Osteoblast (primary cell): Measurements from ENCODE around the gene DOCK1. TPM values are rescaled to one million over a fixed set of nuclear protein-coding genes. Genes with fewer than 3 reads are reported as not detected.

Source experiments
- DNase-seq: peaks from one replicate; pipeline ENCODE4 v3.0.0; 2011; ENCODE audit warnings: low spot score, mixed read lengths; ENCODE audit not compliant: insufficient read length; ENCODE audit errors: missing footprints
- H2AFZ ChIP-seq: 2 replicates; pipeline ENCODE4 v1.6.0; 2011; ENCODE audit warnings: mild to moderate bottlenecking, low read length
- H3K27ac ChIP-seq: 2 replicates; pipeline ENCODE4 v1.5.1; 2011; ENCODE audit warnings: mild to moderate bottlenecking, low read depth, low read length, moderate library complexity
- H3K27me3 ChIP-seq: 2 replicates; pipeline ENCODE4 v1.6.0; 2012; ENCODE audit warnings: mild to moderate bottlenecking, control low read depth, inconsistent platforms, low read length, moderate library complexity; ENCODE audit not compliant: insufficient read depth
- H3K36me3 ChIP-seq: 2 replicates; pipeline ENCODE4 v1.5.1; 2011; ENCODE audit warnings: mild to moderate bottlenecking, low read length, control low read depth, moderate library complexity; ENCODE audit not compliant: insufficient read depth
- H3K4me1 ChIP-seq: 2 replicates; pipeline ENCODE4 v1.5.1; 2011; ENCODE audit warnings: mild to moderate bottlenecking, low read length, control low read depth, moderate library complexity; ENCODE audit not compliant: insufficient read depth
- H3K4me2 ChIP-seq: 2 replicates; pipeline ENCODE4 v1.6.0; 2011; ENCODE audit warnings: mild to moderate bottlenecking, low read length; ENCODE audit not compliant: insufficient read depth
- H3K4me3 ChIP-seq: fragments of 200-600 bp; sonication (generic); 3 replicates; pipeline ENCODE4 v1.5.1; 2012; ENCODE audit warnings: mild to moderate bottlenecking, low read length, inconsistent platforms; ENCODE audit not compliant: insufficient read depth
- H3K79me2 ChIP-seq: 2 replicates; pipeline ENCODE4 v1.6.0; 2012; ENCODE audit warnings: mild to moderate bottlenecking, low read length, control low read depth, inconsistent platforms; ENCODE audit not compliant: insufficient read depth
- H3K9me3 ChIP-seq: 2 replicates; pipeline ENCODE4 v1.5.1; 2011; ENCODE audit warnings: low read depth, low read length, control low read depth
- H4K20me1 ChIP-seq: 2 replicates; pipeline ENCODE4 v1.6.0; 2012; ENCODE audit warnings: mild to moderate bottlenecking, low read length, control low read depth; ENCODE audit not compliant: insufficient read depth
- CTCF ChIP-seq: IDR thresholded peaks from 2 replicates; pipeline ENCODE4 v1.5.1; 2011; ENCODE audit warnings: mild to moderate bottlenecking, low read depth, low read length, moderate library complexity; ENCODE audit errors: extremely low read depth
- total RNA-seq: library from RNA; depleted of rRNA; stranded (reverse); fragments of >200 nt; gene quantifications from 2 replicates; pipeline ENCODE4 v1.2.3, GENCODE V29; 2012

Gene DOCK1
- total RNA-seq, 1 donor = 80.3 TPM

DNA sequence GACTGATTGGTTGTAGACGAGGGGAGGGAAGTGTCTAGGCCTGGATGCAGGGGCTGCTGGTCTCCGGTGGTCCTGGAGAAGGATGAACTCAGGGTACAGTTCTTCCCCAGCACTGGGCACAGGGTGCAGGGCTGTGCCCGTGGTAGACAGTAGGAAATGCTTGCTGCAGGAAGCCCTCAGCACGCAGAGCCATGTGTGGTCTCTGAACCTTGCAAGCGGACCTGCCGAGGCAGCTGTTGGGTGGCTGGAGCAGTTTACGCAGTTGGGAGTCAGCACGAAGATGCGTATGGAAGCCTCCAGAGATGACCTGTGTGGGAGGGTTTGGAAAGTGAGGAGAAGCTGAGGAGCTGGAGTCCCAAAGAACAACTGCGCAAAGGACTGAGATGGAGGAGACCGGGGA, 39.0 kb downstream of the DOCK1 start:
- no peak overlapping the region for H2AFZ ChIP-seq
- H3K4me2 ChIP-seq = no peak overlapping the region
- no peaks in the 10 kb centered on the region for H3K27me3 ChIP-seq
- no peaks in the 10 kb centered on the region for H3K36me3 ChIP-seq
- H3K4me3 ChIP-seq = no peak overlapping the region
- H3K27ac ChIP-seq = no peak overlapping the region
- H4K20me1 ChIP-seq = peaks cover 54% of the 10 kb centered on the region
- H3K9me3 ChIP-seq = no peaks in the 10 kb centered on the region
- DNase-seq = no peak
- TF ChIP-seq CTCF = no peak
- H3K4me1 ChIP-seq = no peaks in the 10 kb centered on the region
- peaks cover 90% of the 10 kb centered on the region for H3K79me2 ChIP-seq

- Histone ChIP-seq H3K4me2 (no peak overlapping the region), H3K9me3 (no peaks in the 10 kb centered on the region), H3K4me3 (no peak overlapping the region), H4K20me1 (peaks cover 59% of the 10 kb centered on the region), H3K27ac (no peak overlapping the region), H3K27me3 (no peaks in the 10 kb centered on the region), H3K4me1 (no peaks in the 10 kb centered on the region), H2AFZ (no peak overlapping the region), H3K36me3 (no peaks in the 10 kb centered on the region), H3K79me2 (peaks cover 92% of the 10 kb centered on the region)
- no peak for TF ChIP-seq CTCF
- DNase-seq = no peak
Observed at GRCh38 chr10:126945351-126946030, 40.3 kb downstream of the DOCK1 start.

- Histone ChIP-seq H3K4me3 (no peak overlapping the region), H3K27ac (no peak overlapping the region), H3K9me3 (no peaks in the 10 kb centered on the region), H3K79me2 (peaks cover 93% of the 10 kb centered on the region), H3K36me3 (no peaks in the 10 kb centered on the region), H4K20me1 (peaks cover 72% of the 10 kb centered on the region), H2AFZ (no peak overlapping the region), H3K27me3 (no peaks in the 10 kb centered on the region), H3K4me2 (no peak overlapping the region), H3K4me1 (no peaks in the 10 kb centered on the region)
- no peak for TF ChIP-seq CTCF
- DNase-seq = no peak
Observed at GRCh38 chr10:126946746-126947145, 41.5 kb downstream of the DOCK1 start.

DNA sequence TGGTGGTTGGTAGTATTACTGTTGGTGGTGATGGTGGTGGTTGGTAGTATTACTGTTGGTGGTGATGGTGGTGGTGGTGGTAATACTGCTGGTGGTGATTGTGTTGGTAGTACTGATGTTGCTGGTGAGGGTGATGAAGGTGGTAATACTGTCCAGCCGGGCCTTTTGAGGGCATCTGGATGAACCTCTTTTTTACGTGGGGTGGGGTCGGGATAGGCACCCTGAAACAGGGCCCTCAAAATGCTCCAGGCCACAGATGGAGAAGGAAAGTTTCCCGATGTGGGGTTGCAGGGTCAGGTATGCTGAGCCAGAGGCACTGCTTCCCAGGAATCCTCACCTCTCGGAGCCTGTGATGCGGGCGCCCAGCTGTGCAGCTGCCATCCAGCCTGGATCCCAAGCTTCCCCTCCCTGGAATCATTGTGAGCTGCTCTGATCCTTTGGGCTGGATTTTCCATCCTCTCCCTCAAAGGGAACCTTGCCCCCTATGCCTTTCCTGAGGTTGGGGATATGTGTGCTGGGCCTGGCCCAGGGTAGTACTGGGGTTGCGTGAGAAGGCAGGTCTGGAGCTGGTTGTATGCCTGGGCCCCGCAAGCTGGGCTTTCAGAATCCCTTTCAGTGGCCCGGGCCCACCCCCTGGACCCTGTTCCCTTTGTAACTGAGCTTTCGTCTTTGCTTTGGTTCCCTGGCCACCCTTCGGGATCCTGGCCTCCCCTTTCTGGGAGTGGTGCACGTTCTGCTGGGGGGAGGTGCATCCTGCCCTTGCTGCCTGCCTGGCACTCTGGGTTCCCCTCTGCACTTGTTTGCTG, 43.3 kb downstream of the DOCK1 start:
- Histone ChIP-seq H3K27ac (no peak overlapping the region), H4K20me1 (peaks cover 80% of the 10 kb centered on the region)

More for the DNA sequence above, 43.3 kb downstream of the DOCK1 start:
- Histone ChIP-seq H3K36me3 (no peaks in the 10 kb centered on the region), H3K27me3 (no peaks in the 10 kb centered on the region), H3K4me2 (no peak overlapping the region), H3K9me3 (no peaks in the 10 kb centered on the region), H2AFZ (no peak overlapping the region), H3K79me2 (peaks cover 94% of the 10 kb centered on the region), H3K4me1 (no peaks in the 10 kb centered on the region), H3K4me3 (no peak overlapping the region)
- TF ChIP-seq CTCF = no peak
- no peak for DNase-seq
